ENCODE measurements around the gene DRAXIN.
A peak's percentile ranks its signal among the peaks of the same experiment; 100 is the strongest.

The DRAXIN gene

GRCh38 chr1:11657654-11658053, 33.9 kb upstream of the DRAXIN start:
- DNase-seq, result no peak

- no peak for DNase-seq
Observed at GRCh38 chr1:11658542-11658941, 33.0 kb upstream of the DRAXIN start.

GRCh38 chr1:11659748-11660147, 31.8 kb upstream of the DRAXIN start:
- no peak for DNase-seq

GRCh38 chr1:11661103-11661502, 30.4 kb upstream of the DRAXIN start:
- no peak for DNase-seq

- no peak for DNase-seq
Observed at GRCh38 chr1:11664336-11665065, 27.0 kb upstream of the DRAXIN start.

- no peak for DNase-seq
Observed at GRCh38 chr1:11668516-11668915, 23.0 kb upstream of the DRAXIN start.

GRCh38 chr1:11670747-11671146, 20.8 kb upstream of the DRAXIN start:
- DNase-seq, result no peak

GRCh38 chr1:11671205-11671543, 20.3 kb upstream of the DRAXIN start:
- no peak for DNase-seq

- DNase-seq, result no peak
Observed at GRCh38 chr1:11671544-11672286, 19.8 kb upstream of the DRAXIN start.

GRCh38 chr1:11673089-11673769, 18.3 kb upstream of the DRAXIN start:
- DNase-seq, result no peak

GRCh38 chr1:11674488-11674887, 17.0 kb upstream of the DRAXIN start:
- DNase-seq, result no peak

GRCh38 chr1:11675325-11675724, 16.2 kb upstream of the DRAXIN start:
- no peak for DNase-seq

GRCh38 chr1:11676386-11677103, 15.0 kb upstream of the DRAXIN start:
- DNase-seq, result no peak

- no peak for DNase-seq
Observed at GRCh38 chr1:11678442-11678841, 13.1 kb upstream of the DRAXIN start.

GRCh38 chr1:11680270-11681070, 11.0 kb upstream of the DRAXIN start:
- DNase-seq, result no peak

GRCh38 chr1:11681071-11681771, 10.3 kb upstream of the DRAXIN start, which contains the start of gene MAD2L2:
TSS of gene MAD2L2 (minus strand) at chr1:11681148. CDS start at chr1:11680601, 547 bp downstream.
- peak; percentile 83 for DNase-seq

- no peak for DNase-seq
Observed at GRCh38 chr1:11682287-11682771, 9.2 kb upstream of the DRAXIN start.

GRCh38 chr1:11682799-11683198, 8.7 kb upstream of the DRAXIN start:
- no peak for DNase-seq

- no peak for DNase-seq
Observed at GRCh38 chr1:11684070-11684469, 7.4 kb upstream of the DRAXIN start.

GRCh38 chr1:11685210-11685752, 6.2 kb upstream of the DRAXIN start:
- DNase-seq, result no peak

GRCh38 chr1:11688506-11688905, 3.0 kb upstream of the DRAXIN start:
- no peak for DNase-seq

All from 8988T (cell line).